Head of caudate nucleus (tissue), 42 donors: Measurements from ENCODE around the gene RBM25.

Experiments
- DNase-seq, 42 donors: peaks; one replicate each; pipeline versions ENCODE4 v3.0.0 to v3.0.0-alpha.2; 2020 to 2021; ENCODE audit warnings: mixed read lengths in 7 of 42
- intact Hi-C: fragments of 100-400 bp; cut with DNase I; formaldehyde crosslinking; loops from one replicate; pipeline ENCODE4 v1.15.0; 2022

The RBM25 gene

GRCh38 chr14:73091044-73091443 lies 32.7 kb downstream of the RBM25 start:
- DNase-seq = no peak
- intact Hi-C loops = no loop called here

- intact Hi-C loops = no loop called here
- DNase-seq = peak in 24 of 42 donors; percentile 9 to 63 (median 38)
These were observed 39.1 kb downstream of the RBM25 start for GRCh38 chr14:73097421-73097820.

GRCh38 chr14:73100334-73100733 lies 42.0 kb downstream of the RBM25 start:
- intact Hi-C loops = no loop called here
- no peak for DNase-seq

GRCh38 chr14:73102806-73103497 lies 44.6 kb downstream of the RBM25 start:
- no peak for DNase-seq
- intact Hi-C loops = no loop called here

GRCh38 chr14:73105050-73105449 lies 46.7 kb downstream of the RBM25 start:
- intact Hi-C loops = no loop called here
- no peak for DNase-seq

- intact Hi-C loops = no loop called here
- DNase-seq = no peak
These were observed 47.4 kb downstream of the RBM25 start for GRCh38 chr14:73105727-73106126.

- DNase-seq = no peak
- intact Hi-C loops = no loop called here
These were observed 57.8 kb downstream of the RBM25 start for GRCh38 chr14:73116079-73116665.

GRCh38 chr14:73124180-73124894 lies 66.0 kb downstream of the RBM25 start:
- DNase-seq = no peak
- intact Hi-C loops = no loop called here

GRCh38 chr14:73125169-73125588 lies 66.8 kb downstream of the RBM25 start:
- no peak for DNase-seq
- intact Hi-C loops = no loop called here

GRCh38 chr14:73125746-73126145 lies 67.4 kb downstream of the RBM25 start:
- DNase-seq = no peak

GRCh38 chr14:73133795-73134194 lies 75.5 kb downstream of the RBM25 start:
- intact Hi-C loops = loop anchor here (10.0 kb wide), 1 partner anchor 331 kb away; no protein-coding TSS in a partner anchor
- DNase-seq = no peak

More at GRCh38 chr14:73125746-73126145, 67.4 kb downstream of the RBM25 start:
- intact Hi-C loops = no loop called here

GRCh38 chr14:73136085-73136386 lies 77.7 kb downstream of the RBM25 start:
- DNase-seq = no peak
- intact Hi-C loops = loop anchor here (10.0 kb wide), 1 partner anchor 329 kb away; no protein-coding TSS in a partner anchor

- intact Hi-C loops = loop anchor here (10.0 kb wide), 1 partner anchor 328 kb away; no protein-coding TSS in a partner anchor
- peak; percentile 96 to 100 (median 99) for DNase-seq
These were observed 78.3 kb downstream of the RBM25 start, which contains the start of gene PSEN1 for GRCh38 chr14:73136387-73137225. Gene PSEN1 (plus strand): TSS chr14:73136507. CDS start chr14:73148020, 11,513 bp downstream.

- intact Hi-C loops = no loop called here
- DNase-seq = no peak
These were observed 82.5 kb downstream of the RBM25 start for GRCh38 chr14:73140811-73141323.

GRCh38 chr14:73142216-73142615 lies 83.9 kb downstream of the RBM25 start:
- no peak for DNase-seq
- intact Hi-C loops = no loop called here

- DNase-seq = peak; percentile 8 to 89 (median 70)
- intact Hi-C loops = no loop called here
These were observed 84.7 kb downstream of the RBM25 start for GRCh38 chr14:73143003-73143402.

GRCh38 chr14:73143617-73144016 lies 85.3 kb downstream of the RBM25 start:
- intact Hi-C loops = no loop called here
- no peak for DNase-seq

- intact Hi-C loops = no loop called here
- no peak for DNase-seq
These were observed 87.0 kb downstream of the RBM25 start for GRCh38 chr14:73145371-73145770.

- intact Hi-C loops = no loop called here
- DNase-seq = no peak
These were observed 87.8 kb downstream of the RBM25 start for GRCh38 chr14:73146111-73146510.
